HS-5 (cell line): Measurements from ENCODE around the gene DNPH1.

Experiments
- DNase-seq: peaks from one replicate; pipeline ENCODE4 v3.0.0-alpha.2; 2012; ENCODE audit warnings: low read depth

Gene DNPH1

DNA sequence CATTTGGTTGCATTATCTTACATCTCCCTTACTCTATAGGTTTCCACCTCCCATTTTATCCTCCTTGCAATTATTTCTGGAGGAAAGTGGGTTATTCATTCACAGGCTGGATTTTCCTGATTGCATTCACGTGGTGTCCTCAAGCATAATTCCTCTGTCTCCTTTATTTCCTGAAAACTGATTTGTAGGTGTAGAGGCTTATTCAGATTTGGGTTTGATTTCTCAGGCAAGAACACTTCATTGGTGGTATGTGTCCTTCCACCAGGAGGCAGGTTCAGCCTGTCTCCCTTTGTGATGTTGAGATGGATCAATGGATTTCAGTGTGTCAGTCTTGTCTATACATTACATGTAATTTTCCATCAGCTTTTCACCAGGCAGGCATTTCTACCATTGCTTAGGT is 17.3 kb downstream of the DNPH1 start:
- no peak for DNase-seq

DNA sequence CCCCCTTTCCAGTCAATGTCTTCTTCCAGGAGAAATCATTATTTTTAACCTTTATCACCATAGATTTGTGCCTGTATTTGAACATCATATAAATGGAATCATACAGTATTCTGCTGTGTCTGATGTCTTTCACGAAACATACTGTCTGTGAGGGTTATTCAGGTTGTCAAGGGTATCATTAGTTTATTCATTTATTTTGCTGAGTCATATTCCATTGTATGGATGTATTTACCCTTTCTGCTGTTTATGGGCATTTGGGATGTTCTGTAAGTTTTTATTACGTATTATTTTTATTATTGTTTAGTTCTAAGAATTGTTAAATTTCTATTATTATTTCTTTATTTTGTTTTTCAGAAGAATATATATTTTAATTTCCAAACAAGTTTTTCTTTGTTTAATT is 22.0 kb downstream of the DNPH1 start:
- DNase-seq, result no peak

DNA sequence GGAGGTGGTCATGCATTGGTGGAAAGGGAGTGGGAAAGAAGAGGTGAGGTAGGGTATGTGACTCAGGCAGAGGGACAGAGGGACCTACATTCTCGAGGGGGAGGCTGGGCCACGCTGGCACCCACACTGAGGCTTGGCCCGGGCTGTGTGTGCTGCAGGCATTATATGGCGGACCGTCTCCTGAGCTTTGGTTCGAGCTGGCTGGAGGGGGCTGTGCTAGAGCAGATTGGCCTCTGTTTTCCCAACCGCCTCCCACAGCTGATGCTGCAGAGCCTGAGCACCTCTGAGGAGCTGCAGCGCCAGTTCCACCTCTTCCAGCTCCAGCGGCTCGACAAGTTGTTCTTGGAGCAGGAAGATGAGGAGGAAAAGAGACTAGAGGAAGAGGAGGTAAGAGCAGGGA is 23.4 kb downstream of the DNPH1 start:
- DNase-seq, result no peak

DNA sequence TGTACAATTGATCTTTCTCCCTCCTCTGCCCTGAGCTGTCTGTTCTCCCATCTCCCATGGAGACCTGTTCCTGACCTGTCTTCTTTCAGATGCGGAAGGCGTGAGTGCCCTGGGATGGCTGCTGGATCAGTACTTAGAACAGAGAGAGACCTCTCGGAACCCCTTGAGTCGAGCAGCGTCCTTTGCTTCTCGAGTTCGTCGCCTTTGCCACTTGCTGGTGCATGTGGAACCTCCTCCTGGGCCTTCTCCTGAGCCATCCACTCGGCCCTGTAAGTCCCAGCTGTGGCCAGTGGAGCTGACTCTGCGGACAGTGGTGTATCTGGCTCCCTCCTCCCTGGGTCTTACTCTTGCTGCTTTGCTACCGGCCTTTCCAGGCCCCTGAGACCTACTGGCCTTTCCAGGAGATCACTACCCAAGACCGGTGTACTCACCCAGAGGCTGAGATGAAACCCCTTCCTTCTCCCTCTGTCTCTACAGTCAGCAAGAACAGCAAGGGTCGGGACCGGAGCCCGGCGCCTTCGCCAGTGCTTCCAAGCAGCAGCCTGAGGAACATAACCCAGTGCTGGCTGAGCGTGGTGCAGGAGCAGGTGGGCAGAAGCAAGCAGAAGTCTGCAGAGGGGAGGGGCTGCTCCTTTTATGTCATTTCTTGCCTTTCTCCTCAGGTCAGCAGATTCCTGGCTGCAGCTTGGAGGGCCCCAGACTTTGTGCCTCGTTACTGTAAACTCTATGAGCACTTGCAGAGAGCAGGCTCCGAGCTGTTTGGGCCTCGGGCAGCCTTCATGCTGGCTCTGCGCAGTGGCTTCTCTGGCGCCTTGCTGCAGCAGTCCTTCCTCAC is 24.8 kb downstream of the DNPH1 start:
- DNase-seq, result no peak

DNA sequence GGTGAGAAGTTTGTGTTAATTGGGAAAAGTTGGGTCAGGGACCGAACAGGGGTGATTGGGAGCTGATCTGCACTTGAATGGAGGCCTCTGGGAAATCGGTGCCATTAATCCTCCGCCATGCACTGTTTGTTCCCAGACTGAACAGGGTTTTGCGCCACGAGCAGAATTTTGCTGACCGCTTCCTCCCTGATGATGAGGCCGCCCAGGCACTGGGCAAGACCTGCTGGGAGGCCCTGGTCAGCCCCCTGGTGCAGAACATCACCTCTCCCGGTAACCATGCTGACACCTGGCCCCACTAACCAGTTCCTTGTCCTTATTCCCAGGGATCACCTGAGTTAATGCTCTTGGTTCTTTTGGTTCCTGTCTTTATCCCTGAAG is 25.6 kb downstream of the DNPH1 start:
- no peak for DNase-seq

DNA sequence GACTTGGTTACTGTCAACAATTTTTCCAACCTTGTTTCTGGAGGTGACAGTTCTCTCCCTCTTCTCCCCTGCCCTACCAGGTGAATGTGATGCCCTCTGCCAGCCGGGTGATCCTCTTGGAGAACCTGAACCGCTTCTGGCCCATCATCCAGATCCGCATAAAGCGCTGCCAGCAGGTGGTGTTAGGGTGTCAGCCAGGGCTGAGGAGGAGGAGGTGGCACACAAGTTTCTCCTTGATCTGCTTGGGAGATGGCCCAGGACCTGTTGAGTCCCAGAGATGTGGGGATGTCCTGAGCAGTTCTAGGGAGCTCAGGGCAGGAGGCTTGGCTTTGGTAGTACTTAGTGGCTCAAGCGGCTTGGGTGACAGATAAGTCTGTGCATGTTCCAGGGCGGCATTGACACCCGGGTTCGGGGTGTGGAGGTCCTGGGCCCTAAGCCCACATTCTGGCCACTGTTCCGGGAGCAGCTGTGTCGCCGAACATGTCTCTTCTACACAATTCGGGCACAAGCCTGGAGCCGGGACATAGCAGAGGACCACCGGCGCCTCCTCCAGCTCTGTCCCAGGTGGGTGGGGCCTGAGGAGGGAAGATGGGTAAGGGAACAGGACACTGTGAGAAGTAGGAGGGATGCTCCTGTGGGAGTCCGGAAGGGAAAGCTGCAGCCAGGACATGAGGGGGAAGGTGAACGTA is 26.1 kb downstream of the DNPH1 start:
- no peak for DNase-seq

DNA sequence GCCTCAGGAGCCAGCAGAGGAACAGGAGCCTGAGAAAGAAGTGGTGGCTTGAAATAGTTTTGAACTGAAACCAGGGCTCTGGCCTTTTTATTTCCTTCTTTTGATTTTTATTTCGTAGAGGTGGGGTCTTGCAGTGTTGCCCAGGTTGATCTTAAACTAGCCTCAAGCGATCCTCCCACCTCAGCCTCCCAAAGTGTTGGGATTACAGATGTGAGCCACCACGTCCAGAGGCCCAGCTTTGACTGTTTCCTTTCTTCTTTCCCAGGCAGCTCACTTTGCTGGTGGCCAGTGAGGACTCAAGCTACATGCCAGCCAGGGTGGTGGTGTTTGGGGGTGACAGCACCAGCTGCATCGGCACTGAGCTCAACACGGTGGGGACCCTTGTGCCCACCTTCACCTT is 26.8 kb downstream of the DNPH1 start:
- DNase-seq, result no peak

GRCh38 chr6:43200541-43200940 is 28.7 kb downstream of the DNPH1 start:
- DNase-seq, result no peak

GRCh38 chr6:43199912-43200311 is 29.4 kb downstream of the DNPH1 start:
- no peak for DNase-seq

GRCh38 chr6:43196337-43196736 is 32.9 kb downstream of the DNPH1 start:
- DNase-seq, result no peak

DNA sequence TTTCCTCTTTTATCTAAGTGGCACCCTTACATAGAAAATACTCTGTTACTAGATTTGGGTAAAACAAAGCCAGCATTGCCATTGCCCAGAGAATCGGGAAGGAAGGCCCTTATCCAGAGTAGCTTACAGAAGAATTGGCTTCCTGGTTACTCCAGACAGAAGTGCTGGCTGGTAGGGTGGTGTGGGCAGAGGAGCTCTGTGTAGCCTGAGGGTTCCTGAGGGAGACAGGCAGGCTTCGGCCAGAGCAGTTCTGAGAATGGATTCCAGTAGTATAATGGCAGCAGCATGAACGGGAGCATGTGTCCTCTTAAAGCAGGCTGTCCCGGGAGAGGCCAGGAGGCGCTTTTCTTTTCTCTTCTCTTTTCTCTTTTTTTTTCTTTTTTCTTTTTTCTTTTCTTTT is 35.4 kb downstream of the DNPH1 start:
- no peak for DNase-seq

GRCh38 chr6:43192911-43193310 is 36.4 kb downstream of the DNPH1 start:
- DNase-seq, result no peak

DNA sequence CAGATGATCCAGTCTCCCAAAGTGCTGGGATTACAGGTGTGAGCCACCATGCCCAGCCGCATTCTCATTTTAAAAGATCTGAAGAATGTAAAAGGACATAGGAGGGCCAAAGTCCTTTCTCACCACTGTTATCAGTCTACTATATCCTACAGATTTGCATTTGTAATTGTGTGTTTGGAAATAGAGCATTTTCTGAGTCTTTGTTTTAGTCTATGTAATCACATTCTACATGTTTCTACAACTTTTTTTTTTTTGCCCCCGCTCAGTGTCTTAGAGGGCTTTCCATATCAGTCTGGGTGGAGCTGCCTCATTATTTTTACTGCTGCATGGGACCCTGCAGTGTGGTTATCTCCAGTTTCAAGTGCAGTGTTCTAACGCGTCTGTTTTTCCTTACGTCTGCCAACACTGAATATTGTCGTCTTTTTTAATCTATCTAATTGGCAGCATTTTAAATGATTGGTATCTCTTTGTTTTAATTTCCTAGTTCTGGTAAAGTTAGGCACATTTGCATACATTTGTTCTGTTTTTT is 39.4 kb downstream of the DNPH1 start:
- DNase-seq, result no peak

GRCh38 chr6:43188426-43188825 is 40.9 kb downstream of the DNPH1 start:
- DNase-seq, result no peak

DNA sequence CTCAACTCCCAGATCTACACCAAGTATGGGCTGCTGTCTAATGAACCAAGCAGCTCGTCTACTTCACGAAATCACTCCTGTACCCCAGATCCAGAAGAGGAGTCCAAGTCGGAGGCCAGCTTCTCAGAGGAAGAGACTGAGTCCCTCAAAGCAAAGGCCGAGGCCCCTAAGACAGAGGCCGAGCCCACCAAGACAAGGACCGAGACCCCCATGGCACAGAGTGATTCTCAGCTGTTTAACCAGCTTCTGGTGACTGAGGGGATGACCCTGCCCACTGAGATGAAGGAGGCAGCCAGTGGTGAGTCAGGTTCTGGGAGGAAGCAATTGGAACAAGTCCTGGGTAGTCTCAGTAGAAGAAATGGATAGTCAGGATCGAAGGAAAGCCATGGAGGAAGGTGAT is 41.5 kb downstream of the DNPH1 start:
- DNase-seq, result no peak

GRCh38 chr6:43186706-43187105 is 42.6 kb downstream of the DNPH1 start:
- no peak for DNase-seq

DNA sequence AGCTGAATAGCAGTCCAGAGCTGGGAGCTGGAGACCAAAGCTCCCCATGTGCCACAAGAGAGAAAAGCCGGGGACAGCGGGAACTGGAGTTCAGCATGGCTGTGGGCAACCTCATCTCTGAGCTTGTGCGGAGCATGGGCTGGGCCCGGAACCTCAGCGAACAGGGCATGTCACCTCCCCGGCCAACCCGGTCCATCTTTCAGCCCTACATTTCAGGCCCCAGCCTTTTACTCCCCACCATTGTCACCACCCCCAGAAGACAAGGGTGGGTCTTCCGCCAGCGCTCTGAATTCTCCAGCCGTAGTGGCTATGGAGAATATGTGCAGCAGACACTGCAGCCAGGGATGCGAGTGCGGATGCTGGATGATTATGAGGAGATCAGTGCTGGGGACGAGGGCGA is 43.3 kb downstream of the DNPH1 start:
- DNase-seq, result no peak

- no peak for DNase-seq
These were observed 43.8 kb downstream of the DNPH1 start for GRCh38 chr6:43185391-43185985.

- no peak for DNase-seq
These were observed 44.9 kb downstream of the DNPH1 start for GRCh38 chr6:43184268-43184985.

DNA sequence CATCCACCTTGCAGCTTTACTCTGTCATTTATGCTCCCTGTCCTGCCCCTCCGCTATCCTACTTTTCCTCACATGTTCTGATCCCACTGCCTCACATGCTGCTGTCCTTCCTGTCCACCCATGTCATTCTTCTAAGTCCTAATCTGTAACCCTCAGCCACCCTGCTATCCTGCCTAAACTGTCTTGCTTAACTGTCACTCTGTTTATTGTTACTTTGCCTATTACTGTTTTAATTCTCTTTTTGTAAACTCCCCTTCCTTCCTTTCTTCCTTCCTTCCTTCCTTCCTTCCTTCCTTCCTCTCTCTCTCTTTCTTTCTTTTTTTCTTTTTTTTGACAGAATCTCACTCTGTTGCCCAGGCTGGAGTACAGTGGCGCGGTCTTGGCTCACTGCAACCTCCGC is 45.8 kb downstream of the DNPH1 start:
- no peak for DNase-seq

- DNase-seq, result no peak
These were observed 47.1 kb downstream of the DNPH1 start, which contains the start of gene CUL9 for GRCh38 chr6:43181942-43182860. TSS of gene CUL9 (plus strand) at chr6:43182196. CDS start at chr6:43184311, 2,115 bp downstream.
